Stimulated activated CD8-positive, alpha-beta memory T cell treated with anti-CD3 and anti-CD28 coated beads, Interleukin-7, amount 100 ng/mL, for 24 hours (primary cell): ENCODE measurements around the gene BTRC.
"Not testable (repeated sequence)": the region's sequence is repeated elsewhere in the genome, so short reads cannot be mapped to it uniquely, and the experiment has no call there.

Source experiments
- DNase-seq: peaks from one replicate; pipeline ENCODE4 v3.0.0-alpha.2; 2020; ENCODE audit warnings: low read depth

Gene BTRC

DNA sequence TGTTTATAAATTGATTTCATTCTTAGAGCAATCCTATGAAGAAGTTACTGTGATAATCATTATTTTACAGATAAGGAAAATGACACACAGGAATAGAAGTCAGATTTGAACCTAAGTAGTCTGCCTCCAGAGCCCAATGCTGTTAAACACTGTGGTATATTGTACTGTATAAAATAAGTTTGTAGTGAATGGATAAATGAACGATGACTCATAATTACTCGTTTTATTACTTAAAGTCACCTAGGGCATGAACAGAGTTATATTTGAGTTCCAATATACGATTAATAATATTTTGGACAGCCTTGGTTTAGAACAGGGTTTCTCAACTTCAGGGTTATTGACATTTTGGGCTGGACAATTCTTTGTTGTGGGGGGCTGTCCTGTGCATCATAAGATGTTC, 7.8 kb upstream of the BTRC start:
- no peak for DNase-seq

GRCh38 chr10:101351017-101351416, 2.9 kb upstream of the BTRC start:
- DNase-seq = no peak

- no peak for DNase-seq
These were observed 2.5 kb upstream of the BTRC start for GRCh38 chr10:101351477-101351876.

DNA sequence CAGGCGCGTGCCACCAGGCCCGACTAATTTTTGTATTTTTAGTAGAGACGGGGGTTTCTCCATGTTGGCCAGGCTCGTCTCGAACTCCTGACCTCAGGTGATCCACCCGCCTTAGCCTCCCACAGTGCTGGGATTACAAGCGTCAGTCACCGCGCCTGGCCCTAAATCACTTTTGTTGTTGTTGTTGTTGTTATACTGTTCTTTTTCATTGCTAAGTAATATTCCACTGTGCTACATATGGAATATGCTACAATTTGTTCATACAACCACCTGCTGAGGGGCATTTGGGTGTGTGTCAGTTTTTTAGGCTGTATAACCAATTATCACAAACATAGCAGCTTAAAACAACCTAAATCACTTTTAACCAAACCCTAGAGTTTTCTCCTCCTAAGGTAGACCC, 1.1 kb upstream of the BTRC start:
- not testable (repeated sequence) for DNase-seq

DNA sequence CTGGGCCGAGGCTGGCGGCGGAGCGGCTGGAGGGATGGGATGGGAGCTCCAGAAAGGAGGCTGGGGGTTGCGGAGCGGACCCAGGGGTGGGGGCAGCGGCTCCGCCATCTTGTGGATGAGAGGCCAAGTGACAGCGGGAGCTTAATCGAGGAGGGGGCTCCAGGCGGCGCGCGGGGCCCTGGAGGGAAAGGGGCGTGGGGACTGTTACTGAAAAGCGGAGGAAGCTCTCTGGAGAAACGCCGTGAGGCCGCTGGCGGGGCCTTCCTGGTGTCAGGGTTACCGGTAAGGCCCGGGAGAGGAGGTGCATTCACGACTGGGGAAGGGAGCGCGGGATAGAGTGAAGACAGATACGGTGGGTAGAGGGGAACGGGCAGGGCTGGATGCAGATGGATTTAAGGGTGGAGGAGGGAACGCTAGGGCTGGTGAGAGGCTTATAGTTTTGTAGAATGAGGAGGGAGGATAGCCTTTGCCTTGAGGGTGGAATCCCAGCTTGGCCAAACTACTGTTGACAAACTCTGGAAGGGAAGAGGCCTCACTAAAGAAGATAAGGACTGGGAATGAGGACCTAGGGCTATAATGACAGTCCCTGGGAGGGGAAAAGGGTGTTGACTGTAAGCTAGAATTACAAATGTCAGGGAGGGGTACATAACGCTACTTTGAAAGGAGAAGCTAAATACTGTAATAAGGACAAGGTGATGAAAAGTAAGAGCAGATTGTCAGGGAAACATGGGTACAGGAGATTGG, 535 bp downstream of the BTRC start:
- peak; percentile 5 for DNase-seq

- no peak for DNase-seq
These were observed 1.2 kb downstream of the BTRC start for GRCh38 chr10:101355072-101355706.

DNA sequence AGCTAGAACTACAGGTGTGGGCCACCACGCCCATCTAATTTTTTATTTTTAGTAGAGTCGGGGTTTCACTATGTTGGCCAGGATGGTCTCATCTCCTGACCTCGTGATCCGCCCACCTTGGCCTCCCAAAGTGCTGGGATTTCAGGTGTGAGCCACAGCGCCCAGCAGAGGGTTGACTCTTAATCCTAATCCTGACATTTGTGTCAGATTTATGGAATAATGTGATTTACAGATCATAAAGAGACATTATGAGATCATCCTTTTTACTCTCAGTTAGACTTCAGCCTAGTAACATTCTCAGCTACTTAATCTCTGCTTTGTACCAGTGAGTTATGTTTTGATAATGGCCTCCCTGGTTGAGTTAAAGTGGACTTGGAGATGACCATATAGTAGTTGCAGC, 2.2 kb downstream of the BTRC start:
- DNase-seq = no peak

GRCh38 chr10:101357958-101358357, 4.0 kb downstream of the BTRC start:
- no peak for DNase-seq

GRCh38 chr10:101358706-101359300, 4.8 kb downstream of the BTRC start:
- DNase-seq = no peak

- DNase-seq = not testable (repeated sequence)
These were observed 6.1 kb downstream of the BTRC start for GRCh38 chr10:101360090-101360489.

- not testable (repeated sequence) for DNase-seq
These were observed 6.9 kb downstream of the BTRC start for GRCh38 chr10:101360841-101361240.

DNA sequence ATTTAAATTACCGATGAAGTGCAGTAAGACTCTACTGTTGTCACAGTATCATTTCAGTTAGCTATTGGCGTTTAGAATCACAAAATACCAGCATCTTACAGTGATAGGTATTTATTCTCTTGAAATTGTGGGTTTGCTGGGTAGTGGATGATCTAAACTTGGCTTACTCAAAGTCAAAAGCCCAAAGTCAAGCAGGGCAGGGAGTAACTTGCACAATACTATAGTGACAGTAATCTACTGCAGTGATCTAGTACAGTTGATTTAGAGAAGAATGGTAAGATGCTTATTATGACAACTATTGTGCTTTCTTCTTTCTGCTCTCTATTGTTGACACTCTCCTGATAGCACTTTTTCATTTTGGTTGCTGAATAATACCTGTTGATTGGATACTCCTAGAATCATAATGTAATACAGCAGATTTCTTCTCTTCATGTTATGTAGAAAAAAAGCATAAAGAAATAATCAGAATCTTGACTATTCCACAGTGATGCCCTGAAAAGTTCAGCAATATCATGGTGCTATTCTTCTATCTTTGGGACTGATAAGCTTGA, 10.0 kb downstream of the BTRC start:
- no peak for DNase-seq

DNA sequence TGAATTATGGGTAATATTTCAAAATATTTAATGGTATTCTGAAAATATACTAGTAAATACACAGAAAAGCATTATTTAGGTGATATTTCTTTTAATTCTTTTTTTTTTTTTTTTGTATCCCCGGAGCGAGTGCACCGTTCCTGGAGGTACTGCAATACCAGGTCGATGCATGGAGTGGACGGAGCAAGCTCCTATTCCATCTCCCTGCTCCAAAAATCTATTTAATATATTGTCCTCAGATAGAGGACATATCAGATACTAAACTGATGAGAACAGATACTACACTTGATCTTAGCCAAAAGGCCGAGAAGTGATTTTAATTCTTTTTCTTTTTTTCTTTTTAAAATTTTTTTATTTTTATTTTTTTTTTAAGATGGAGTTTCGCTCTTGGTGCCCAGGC, 10.8 kb downstream of the BTRC start:
- no peak for DNase-seq

GRCh38 chr10:101367569-101368453, 13.8 kb downstream of the BTRC start:
- DNase-seq = no peak

DNA sequence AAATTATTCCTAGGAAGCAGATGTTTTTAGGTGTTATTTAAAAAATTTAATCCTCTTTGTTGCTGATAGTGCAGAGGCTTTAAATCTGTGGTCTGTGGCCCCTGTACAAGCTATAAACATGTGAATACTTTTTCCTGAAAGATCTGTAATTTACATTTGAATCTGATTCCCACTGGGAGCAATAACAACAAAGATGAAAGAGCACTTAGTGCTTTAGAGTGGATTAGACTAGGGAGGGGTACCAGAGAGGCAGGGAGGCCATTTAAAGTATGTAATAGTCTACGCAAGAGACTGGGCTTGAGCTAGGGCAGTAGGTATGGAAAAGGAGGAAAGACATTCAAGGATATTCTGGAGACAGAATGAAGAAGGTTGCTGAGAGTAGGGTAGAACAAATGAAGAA, 19.1 kb downstream of the BTRC start:
- no peak for DNase-seq

GRCh38 chr10:101373993-101374392, 20.0 kb downstream of the BTRC start:
- DNase-seq = not testable (repeated sequence)

- no peak for DNase-seq
These were observed 21.1 kb downstream of the BTRC start for GRCh38 chr10:101375076-101375475.

DNA sequence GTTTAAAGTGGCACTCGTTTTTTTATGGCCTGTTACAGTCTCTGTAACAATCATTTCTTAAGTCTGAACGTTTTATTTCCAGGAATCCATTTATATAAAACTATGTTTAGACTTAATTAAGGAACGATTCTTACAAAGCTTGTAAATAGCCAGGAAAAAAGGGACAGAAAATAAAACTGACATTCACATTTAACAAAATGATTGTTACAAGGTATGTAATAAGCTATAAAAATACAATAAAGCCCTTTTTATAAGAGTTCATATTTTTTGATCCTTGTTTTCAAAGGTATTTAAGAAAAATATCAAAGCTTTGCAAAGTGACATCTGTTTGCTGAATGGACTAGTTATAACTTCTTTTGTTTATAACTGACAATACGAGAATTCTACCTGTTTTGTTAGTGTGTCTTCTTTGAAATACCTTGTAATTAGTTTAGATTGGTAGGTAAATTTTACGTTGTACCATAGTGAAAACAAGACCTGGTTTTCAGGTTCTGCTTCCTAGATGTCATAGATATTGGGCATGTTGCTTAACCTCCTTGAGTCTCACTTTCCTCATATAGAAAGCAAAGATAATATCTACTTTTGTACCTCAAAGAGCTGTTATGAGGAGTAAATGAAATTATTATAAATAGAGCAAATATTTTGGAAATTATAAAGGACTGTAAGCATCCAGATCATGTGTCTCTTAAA, 25.8 kb downstream of the BTRC start:
- DNase-seq = no peak

DNA sequence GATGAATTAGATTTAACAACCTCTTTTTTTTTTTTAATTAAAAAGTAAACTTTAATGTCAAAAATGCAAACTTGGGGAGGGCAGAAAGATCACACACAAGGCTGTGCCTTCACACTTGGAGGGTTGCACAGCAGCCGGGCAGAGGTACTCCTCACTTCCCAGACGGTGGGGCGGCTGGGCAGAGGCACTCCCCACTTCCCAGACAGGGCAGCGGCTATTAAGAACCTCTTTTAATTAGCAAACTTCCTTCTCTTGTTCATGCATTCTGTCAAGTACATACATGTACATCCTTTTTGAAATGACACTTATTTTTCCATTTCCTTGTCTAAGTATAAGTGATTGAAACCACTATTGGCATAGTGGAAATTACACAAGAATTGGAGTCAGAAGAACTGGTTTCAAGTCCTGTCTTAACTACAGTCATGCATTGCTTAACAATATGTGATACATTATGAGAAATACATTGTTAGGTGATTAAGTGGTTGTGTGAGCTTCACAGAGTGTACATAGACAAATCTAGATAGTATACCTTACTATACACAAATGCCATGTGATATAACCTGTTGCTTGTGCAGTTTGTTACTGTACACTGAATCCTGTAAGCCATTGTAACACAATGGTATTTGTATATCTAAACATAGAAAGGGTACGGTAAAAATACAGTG, 26.5 kb downstream of the BTRC start:
- DNase-seq = no peak

DNA sequence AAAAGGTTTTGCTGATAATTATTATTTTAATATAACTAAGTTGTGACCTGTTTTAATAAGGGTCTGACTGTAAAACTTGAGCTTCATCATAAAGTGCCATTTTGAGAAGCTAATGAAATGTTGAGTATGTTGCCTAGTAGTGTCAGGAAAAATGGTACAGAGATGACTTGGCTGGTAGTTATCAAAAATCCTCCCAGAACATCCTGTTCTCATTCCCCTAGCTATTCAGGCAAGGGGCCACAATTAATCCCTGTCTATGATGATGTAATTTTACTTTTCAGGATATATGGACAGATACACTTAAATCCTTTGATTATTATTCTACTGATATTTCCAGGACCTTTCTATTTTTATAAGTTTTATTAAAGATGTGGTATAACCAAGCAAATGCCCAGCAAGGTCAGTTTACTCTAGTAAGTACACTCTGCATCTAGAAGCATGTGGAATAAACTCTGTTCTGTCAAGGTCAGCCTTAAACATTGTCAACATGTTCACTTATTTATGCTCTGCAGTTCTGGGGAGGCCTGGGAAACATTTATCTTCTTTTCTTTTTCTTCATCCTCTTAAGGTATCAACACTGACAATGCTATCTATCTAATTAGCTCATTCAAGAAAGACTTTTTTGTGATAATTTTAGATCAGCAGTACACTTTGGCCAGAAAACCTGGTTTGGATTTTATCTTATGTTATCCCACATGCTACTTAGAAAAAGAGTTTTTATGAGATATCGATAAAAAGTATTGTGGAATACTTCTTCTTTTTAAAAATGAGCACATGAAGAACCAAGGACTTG, 32.1 kb downstream of the BTRC start:
- no peak for DNase-seq
